Tibial nerve (tissue), 4 donors: ENCODE results near the gene DUSP6. TPM values are rescaled to one million over a fixed set of nuclear protein-coding genes. Genes with fewer than 3 reads are reported as not detected.
A peak's percentile ranks its signal among the peaks of the same experiment; 100 is the strongest.
"Not testable (repeated sequence)": the region's sequence is repeated elsewhere in the genome, so short reads cannot be mapped to it uniquely, and the experiment has no call there.

ENCODE experiments used
- DNase-seq, 2 donors: peaks; one replicate each; pipeline ENCODE4 v3.0.0-alpha.2; 2019; ENCODE audit warnings: low spot score in 2 of 2
- H3K27ac ChIP-seq, 4 donors: fragments of 200-600 bp; sonication (generic) in 3 of 4; one replicate each; pipeline ENCODE4 v1.5.1; 2017 to 2019; ENCODE audit warnings: mild to moderate bottlenecking in 1 of 4
- H3K27me3 ChIP-seq, 2 donors: fragments of 200-600 bp; sonication (generic) in 1 of 2; one replicate each; pipeline versions ENCODE4 v1.5.1 to v1.6.0; 2017 to 2019
- H3K36me3 ChIP-seq, 3 donors: fragments of 200-600 bp; sonication (generic); one replicate each; pipeline ENCODE4 v1.5.1; 2018 to 2019
- H3K4me1 ChIP-seq, 4 donors: fragments of 200-600 bp; sonication (generic) in 3 of 4; one replicate each; pipeline ENCODE4 v1.5.1; 2017 to 2019
- H3K4me3 ChIP-seq, 4 donors: fragments of 200-600 bp; sonication (generic) in 3 of 4; one replicate each; pipeline ENCODE4 v1.5.1; 2017 to 2019; ENCODE audit warnings: mild to moderate bottlenecking in 1 of 4, moderate library complexity in 1 of 4
- H3K9me3 ChIP-seq, 4 donors: fragments of 200-600 bp; sonication (generic) in 3 of 4; one replicate each; pipeline ENCODE4 v1.5.1; 2017 to 2019
- CTCF ChIP-seq, 5 experiments: fragments of 200-600 bp in 3 of 5; fragments of 450-650 bp in 2 of 5; sonication (generic) in 3 of 5; IDR thresholded peaks; one replicate each; pipeline ENCODE4 v1.5.1; 2016 to 2019; ENCODE audit warnings: antibody characterized with exemption in 5 of 5, mild to moderate bottlenecking in 3 of 5, moderate library complexity in 2 of 5
- EP300 ChIP-seq, 2 donors: sonication (generic); formaldehyde crosslinking; IDR thresholded peaks; one replicate each; pipeline ENCODE4 v1.6.1; 2017; ENCODE audit warnings: antibody characterized with exemption in 2 of 2, mild to moderate bottlenecking in 1 of 2
- POLR2A ChIP-seq, 2 donors: fragments of 450-650 bp; IDR thresholded peaks; one replicate each; pipeline ENCODE4 v1.6.1; 2017; ENCODE audit warnings: antibody characterized with exemption in 2 of 2, mild to moderate bottlenecking in 2 of 2, moderate library complexity in 2 of 2
- WGBS, 2 donors: methylation state at CpG; one replicate each; pipeline ENCODE4 v1.1.5; 2018; 5-methylcytosine and 5-hydroxymethylcytosine counted together
- total RNA-seq, 4 donors: library from RNA; depleted of rRNA; stranded (reverse); fragments of >200 nt; gene quantifications; one replicate each; pipeline ENCODE4 v1.1.0, GENCODE V29; 2016

DUSP6 gene
- total RNA-seq, 4 donors from 2014 or later = 66.5 to 85.2 (median 72.8) TPM

- H3K4me3 ChIP-seq = no peak overlapping the region
- H3K36me3 ChIP-seq = peaks cover 0 to 7% (median 0%) of the 10 kb centered on the region in 3 donors
- H3K27ac ChIP-seq = peak overlapping the region in 2 of 4 donors; percentile 51 to 66
- TF ChIP-seq EP300 (IDR thresholded peaks at IDR 0.05) (peak in 1 of 2 donors; percentile 28), CTCF (IDR thresholded peaks at IDR 0.05) (no peak)
- 18 to 27% methylated on average over 3 of the region's 3 CpGs for WGBS, 2 donors
- no peaks in the 10 kb centered on the region for H3K9me3 ChIP-seq
- peak; percentile 29 to 46 for DNase-seq
- no peaks in the 10 kb centered on the region for H3K27me3 ChIP-seq
- peaks cover 0 to 54% (median 37%) of the 10 kb centered on the region in 4 donors for H3K4me1 ChIP-seq
These were observed 9.2 kb downstream of the DUSP6 start for GRCh38 chr12:89343127-89343526.

- Histone ChIP-seq H3K27me3 (no peaks in the 10 kb centered on the region), H3K4me1 (peaks cover 0 to 31% (median 16%) of the 10 kb centered on the region in 4 donors), H3K4me3 (no peak overlapping the region), H3K27ac (no peak overlapping the region), H3K36me3 (no peaks in the 10 kb centered on the region), H3K9me3 (no peaks in the 10 kb centered on the region)
- 81 to 89% methylated on average over 1 of the region's 1 CpG for WGBS, 2 donors
- no peak for TF ChIP-seq POLR2A (IDR thresholded peaks at IDR 0.05)
- TF ChIP-seq CTCF (IDR thresholded peaks at IDR 0.05) = no peak
- no peak for TF ChIP-seq EP300 (IDR thresholded peaks at IDR 0.05)
- DNase-seq = no peak
These were observed 11.4 kb downstream of the DUSP6 start for GRCh38 chr12:89340861-89341260.

- TF ChIP-seq POLR2A (IDR thresholded peaks at IDR 0.05) = no peak
- no peak for TF ChIP-seq CTCF (IDR thresholded peaks at IDR 0.05)
- TF ChIP-seq EP300 (IDR thresholded peaks at IDR 0.05) = peak in 1 of 2 donors; percentile 50
- no peak for DNase-seq
- Histone ChIP-seq H3K4me1 (peaks cover 0 to 18% (median 6%) of the 10 kb centered on the region in 4 donors), H3K36me3 (no peaks in the 10 kb centered on the region), H3K9me3 (no peaks in the 10 kb centered on the region), H3K4me3 (no peak overlapping the region), H3K27me3 (no peaks in the 10 kb centered on the region), H3K27ac (no peak overlapping the region)
- 70 to 81% methylated on average over 10 of the region's 10 CpGs for WGBS, 2 donors
These were observed 12.8 kb downstream of the DUSP6 start for GRCh38 chr12:89339526-89339925.

- not testable (repeated sequence) for DNase-seq, H3K4me1 ChIP-seq
- whole genome bisulfite sequencing, 2 donors = 89 to 93% methylated on average over 4 of the region's 4 CpGs
These were observed 15.2 kb downstream of the DUSP6 start for GRCh38 chr12:89337136-89337535.

GRCh38 chr12:89335452-89336244 is 16.7 kb downstream of the DUSP6 start:
- no peak overlapping the region for H3K27ac ChIP-seq
- no peak for TF ChIP-seq POLR2A (IDR thresholded peaks at IDR 0.05)
- no peak for TF ChIP-seq CTCF (IDR thresholded peaks at IDR 0.05)
- TF ChIP-seq EP300 (IDR thresholded peaks at IDR 0.05) = no peak
- WGBS, 2 donors = 81 to 82% methylated on average over 5 of the region's 5 CpGs
- peaks cover 0 to 7% (median 0%) of the 10 kb centered on the region in 4 donors for H3K9me3 ChIP-seq
- H3K27me3 ChIP-seq = no peaks in the 10 kb centered on the region
- no peak overlapping the region for H3K4me3 ChIP-seq
- peaks cover 0 to 7% (median 5%) of the 10 kb centered on the region in 4 donors for H3K4me1 ChIP-seq
- H3K36me3 ChIP-seq = no peaks in the 10 kb centered on the region
- DNase-seq = no peak

More at GRCh38 chr12:89337136-89337535, 15.2 kb downstream of the DUSP6 start:
- H3K27me3 ChIP-seq, H3K9me3 ChIP-seq, H3K36me3 ChIP-seq, H3K27ac ChIP-seq, H3K4me3 ChIP-seq: not testable (repeated sequence)
